ENCODE results near the gene COBL. TPM values are rescaled to one million over a fixed set of nuclear protein-coding genes. Genes with fewer than 3 reads are reported as not detected.

COBL gene
- total and polyA plus RNA-seq, 9 of the 15 experiments (the other 6 are each of a cell fraction or from before 2014, with no cell fraction given): 0.01 to 2.4 (median 0.09) TPM; not detected in 3

DNA sequence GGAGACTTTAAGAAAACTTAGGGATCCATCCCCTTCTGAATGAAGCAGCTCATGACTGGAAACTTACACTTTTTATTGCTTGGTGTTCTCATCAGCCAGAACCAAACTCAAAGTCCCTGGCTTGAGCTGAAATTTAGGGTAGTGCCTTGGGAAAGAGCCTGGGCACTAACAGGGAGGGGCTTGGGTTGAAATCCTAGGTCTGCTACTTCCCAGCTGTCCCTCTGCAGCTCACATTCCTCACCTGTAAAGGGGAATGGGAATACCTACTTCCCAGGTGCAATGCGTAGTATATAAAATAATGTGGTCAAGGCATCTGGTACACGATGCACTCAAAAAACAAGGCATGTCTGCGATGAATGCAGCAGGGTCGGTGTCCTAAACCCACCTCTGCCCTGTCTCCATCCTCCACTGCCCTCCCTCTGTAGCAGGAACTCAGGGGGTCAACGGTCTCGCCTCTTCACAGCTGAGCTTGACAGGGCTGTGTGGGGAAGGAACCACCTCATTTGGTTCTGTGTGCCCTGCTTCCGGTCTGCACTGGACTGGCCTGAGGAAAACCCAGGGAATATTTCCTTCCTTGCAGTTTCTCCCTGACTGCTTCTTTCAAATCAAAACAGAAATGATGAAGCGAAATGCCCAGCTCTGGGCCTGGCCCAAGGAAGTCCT, 80.0 kb downstream of the COBL start (continued):
- TF ChIP-seq ZFP1 (CRISPR knock-in tag; IDR thresholded peaks at IDR 0.05) (no peak), FOS (IDR thresholded peaks at IDR 0.05; ENCODE audit: extremely low read depth, insufficient read length) (no peak), KAT7 (CRISPR knock-in tag; IDR thresholded peaks at IDR 0.05; ENCODE audit: borderline replicate concordance) (no peak), ZNF408 (CRISPR knock-in tag; IDR thresholded peaks at IDR 0.05; ENCODE audit: low read depth) (no peak), PCBP1 (IDR thresholded peaks at IDR 0.05; ENCODE audit: low read depth, low read length, poor library complexity, severe bottlenecking) (no peak), SAFB (IDR thresholded peaks at IDR 0.05; ENCODE audit: borderline replicate concordance, low read depth, low read length) (no peak), POLR2H (tag; IDR thresholded peaks at IDR 0.05; ENCODE audit: low read depth) (no peak)
- TF ChIP-seq, protein P1, sequence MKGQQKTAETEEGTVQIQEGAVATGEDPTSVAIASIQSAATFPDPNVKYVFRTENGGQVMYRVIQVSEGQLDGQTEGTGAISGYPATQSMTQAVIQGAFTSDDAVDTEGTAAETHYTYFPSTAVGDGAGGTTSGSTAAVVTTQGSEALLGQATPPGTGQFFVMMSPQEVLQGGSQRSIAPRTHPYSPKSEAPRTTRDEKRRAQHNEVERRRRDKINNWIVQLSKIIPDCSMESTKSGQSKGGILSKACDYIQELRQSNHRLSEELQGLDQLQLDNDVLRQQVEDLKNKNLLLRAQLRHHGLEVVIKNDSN (CRISPR knock-in tag; IDR thresholded peaks at IDR 0.05): no peak

DNA sequence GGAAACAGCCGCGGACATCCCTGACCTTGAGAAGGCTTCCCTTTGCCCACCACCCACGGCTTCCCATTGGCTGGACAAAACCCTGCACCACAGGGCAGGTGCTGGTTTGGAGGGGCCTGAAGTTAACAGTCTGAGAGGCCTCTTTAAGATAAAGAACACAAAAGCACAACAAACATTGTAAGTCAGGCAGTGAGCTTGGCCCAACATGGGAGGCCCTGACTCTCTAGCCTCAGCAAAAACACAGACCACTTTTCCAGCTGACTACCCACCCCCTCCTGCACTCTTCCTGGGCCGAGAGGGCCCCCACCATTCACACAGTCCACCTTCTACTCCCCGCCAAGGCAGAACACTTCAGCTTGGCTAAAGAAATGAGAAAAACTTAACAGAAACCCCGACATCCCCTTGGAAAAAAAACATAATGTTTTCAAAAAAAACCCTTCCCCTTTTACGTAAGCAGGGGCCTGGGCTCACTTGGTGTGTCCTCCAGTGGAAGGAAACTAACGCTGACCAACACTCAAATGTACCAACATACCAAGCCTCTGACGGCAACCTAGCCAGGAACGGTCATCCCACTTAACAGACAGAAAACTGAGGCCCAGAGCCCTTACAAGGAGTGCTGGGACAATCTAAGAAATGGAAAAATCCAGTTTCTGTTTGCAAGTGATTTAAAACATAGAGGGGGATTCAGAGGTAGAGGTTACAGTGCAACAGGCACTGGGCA, 80.9 kb downstream of the COBL start:
- BruUV-seq (replicated peaks): no TSS peak
- ATAC-seq: no peak
- intact Hi-C loops (cut with micrococcal nuclease) (no loop called here), in situ Hi-C loops (cut with MboI) (no loop called here)
- Histone ChIP-seq H3K36me3 (ENCODE audit: control insufficient read depth, insufficient read depth, low read length) (no peaks in the 10 kb centered on the region), H3K4me1 (replicated peaks in 1 of 2; ENCODE audit: control insufficient read depth in 2 of 2, insufficient read depth in 2 of 2, low read length in 2 of 2) (peaks cover 6 to 8% of the 10 kb centered on the region in 2 experiments; a peak in 4 of 5 replicates), H3K4me3 (no peak overlapping the region), H3K9me3 (replicated peaks; ENCODE audit: control insufficient read depth, insufficient read depth, low read depth, low read length) (no peaks in the 10 kb centered on the region), H3K27ac (ENCODE audit: extremely low read depth, low read depth, low read length) (no peak overlapping the region), H3K4me2 (ENCODE audit: insufficient read depth, low read length) (no peak overlapping the region), H3K9me1 (ENCODE audit: control insufficient read depth, insufficient read depth, low read length) (no peaks in the 10 kb centered on the region), H3K9ac (ENCODE audit: insufficient read depth in 1 of 2, low read depth in 2 of 2, low read length in 2 of 2) (no peak overlapping the region), H2AFZ (ENCODE audit: low read depth, low read length) (no peak overlapping the region), H3K27me3 (ENCODE audit: control insufficient read depth in 2 of 2, insufficient read depth in 2 of 2, low read length in 2 of 2) (peaks cover 0 to 6% of the 10 kb centered on the region in 2 experiments; a peak in 1 of 5 replicates), H4K20me1 (replicated peaks; ENCODE audit: control insufficient read depth, insufficient read depth, low read length) (0 out of 2 replicates have a peak, but pooled peaks cover 2% of the 10 kb centered on the region), H3K79me2 (ENCODE audit: control insufficient read depth, insufficient read depth, low read length) (no peaks in the 10 kb centered on the region)
- FAIRE-seq: no peak
- 38% methylated on average over 10 of the region's 10 CpGs for WGBS (ENCODE audit: insufficient coverage, low coverage, missing lambda C conversion rate)
- no peak for DNase-seq (ENCODE audit: extremely low read depth in 1 of 4, low spot score in 3 of 4)
- ChIA-PET CTCF (ENCODE audit: low intra/inter-chr PET ratio) (no interaction called here), POLR2A (interaction anchor here (1.0 kb wide), 1 partner anchor 15 kb away, joined by 3 read pairs; no protein-coding TSS in a partner anchor)
- TF ChIP-seq HDAC3 (IDR thresholded peaks at IDR 0.05; ENCODE audit: borderline replicate concordance, partially characterized antibody) (no peak), MEF2A (IDR thresholded peaks at IDR 0.05; ENCODE audit: control insufficient read depth, low read depth, low read length) (no peak), MTA3 (IDR thresholded peaks at IDR 0.05; ENCODE audit: borderline replicate concordance) (no peak), PTTG1 (tag; IDR thresholded peaks at IDR 0.05; ENCODE audit: low read depth) (no peak), HIVEP1 (CRISPR knock-in tag; IDR thresholded peaks at IDR 0.05) (no peak), MAFG (tag; conservative IDR thresholded peaks at IDR 0.05) (no peak), FOXA1 (IDR thresholded peaks at IDR 0.05; ENCODE audit: borderline replicate concordance) (no peak), ZNF77 (CRISPR knock-in tag; IDR thresholded peaks at IDR 0.05) (no peak), SAP30 (IDR thresholded peaks at IDR 0.05; ENCODE audit: borderline replicate concordance, insufficient read depth, low read depth, low read length, poor library complexity, severe bottlenecking) (no peak), ZNF76 (CRISPR knock-in tag; IDR thresholded peaks at IDR 0.05; ENCODE audit: borderline replicate concordance) (no peak)
- TF ChIP-seq, protein P2, sequence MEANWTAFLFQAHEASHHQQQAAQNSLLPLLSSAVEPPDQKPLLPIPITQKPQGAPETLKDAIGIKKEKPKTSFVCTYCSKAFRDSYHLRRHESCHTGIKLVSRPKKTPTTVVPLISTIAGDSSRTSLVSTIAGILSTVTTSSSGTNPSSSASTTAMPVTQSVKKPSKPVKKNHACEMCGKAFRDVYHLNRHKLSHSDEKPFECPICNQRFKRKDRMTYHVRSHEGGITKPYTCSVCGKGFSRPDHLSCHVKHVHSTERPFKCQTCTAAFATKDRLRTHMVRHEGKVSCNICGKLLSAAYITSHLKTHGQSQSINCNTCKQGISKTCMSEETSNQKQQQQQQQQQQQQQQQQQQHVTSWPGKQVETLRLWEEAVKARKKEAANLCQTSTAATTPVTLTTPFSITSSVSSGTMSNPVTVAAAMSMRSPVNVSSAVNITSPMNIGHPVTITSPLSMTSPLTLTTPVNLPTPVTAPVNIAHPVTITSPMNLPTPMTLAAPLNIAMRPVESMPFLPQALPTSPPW (CRISPR knock-in tag; IDR thresholded peaks at IDR 0.05): no peak
